Cardiac fibroblast (primary cell): ENCODE measurements around the gene TMC1.

ENCODE experiments used
- DNase-seq, 2 donors: peaks; one replicate each; pipeline versions ENCODE4 v3.0.0 to v3.0.0-alpha.2; 2010; ENCODE audit warnings: low read depth in 2 of 2
- H3K4me3 ChIP-seq, 2 donors: replicated peaks in 1 of 2; 1 replicate in 1 of 2; 2 replicates in 1 of 2; pipeline ENCODE4 v1.5.1; 2011; ENCODE audit warnings: low read depth in 2 of 2, low read length in 2 of 2, mild to moderate bottlenecking in 2 of 2, moderate library complexity in 1 of 2
- CTCF ChIP-seq: IDR thresholded peaks from one replicate; pipeline ENCODE4 v1.5.1; 2011; ENCODE audit warnings: low read depth, mild to moderate bottlenecking, low read length, inconsistent platforms

TMC1 gene

GRCh38 chr9:72574156-72574810 lies 52.9 kb downstream of the TMC1 start:
- TF ChIP-seq CTCF, result no peak
- no peak overlapping the region for H3K4me3 ChIP-seq
- no peak for DNase-seq

- DNase-seq, result no peak
- TF ChIP-seq CTCF, result no peak
- H3K4me3 ChIP-seq, result no peak overlapping the region
Observed at GRCh38 chr9:72575666-72576065, 54.3 kb downstream of the TMC1 start.

GRCh38 chr9:72576087-72576486 lies 54.7 kb downstream of the TMC1 start:
- no peak overlapping the region for H3K4me3 ChIP-seq
- TF ChIP-seq CTCF, result no peak
- no peak for DNase-seq

- DNase-seq, result peak; percentile 91 to 93
- no peak overlapping the region for H3K4me3 ChIP-seq
- TF ChIP-seq CTCF, result no peak
Observed at GRCh38 chr9:72577212-72577753, 55.9 kb downstream of the TMC1 start.

GRCh38 chr9:72579190-72579589 lies 57.8 kb downstream of the TMC1 start:
- TF ChIP-seq CTCF, result no peak
- H3K4me3 ChIP-seq, result no peak overlapping the region
- DNase-seq, result peak; percentile 78 to 86

- no peak overlapping the region for H3K4me3 ChIP-seq
- peak; percentile 60 to 64 for DNase-seq
- no peak for TF ChIP-seq CTCF
Observed at GRCh38 chr9:72579880-72580550, 58.6 kb downstream of the TMC1 start.

GRCh38 chr9:72581694-72582093 lies 60.3 kb downstream of the TMC1 start:
- TF ChIP-seq CTCF, result no peak
- no peak overlapping the region for H3K4me3 ChIP-seq
- DNase-seq, result peak in 1 of 2 donors; percentile 44
